HCT116 (cell line): ENCODE data around the gene FBXO31.

Experiments
- CTCF ChIP-seq, 3 experiments: fragments of 200-600 bp in 1 of 3; sonication (generic) in 1 of 3; IDR thresholded peaks in 2 of 3; conservative IDR thresholded peaks in 1 of 3; 2 replicates each; pipeline ENCODE4 v1.5.1; 2012 to 2017; ENCODE audit warnings: low read depth in 2 of 3, low read length in 2 of 3, antibody characterized with exemption in 1 of 3, borderline replicate concordance in 1 of 3, control low read depth in 1 of 3, mild to moderate bottlenecking in 1 of 3, mixed read lengths in 1 of 3, mixed run types in 1 of 3, moderate library complexity in 1 of 3; ENCODE audit not compliant: insufficient read depth in 1 of 3
- EZH2 ChIP-seq: fragments of 200-600 bp; sonication (generic); IDR thresholded peaks from 2 replicates; pipeline ENCODE4 v1.6.1; 2017; ENCODE audit warnings: antibody characterized with exemption, mixed run types
- EZH2phosphoT487 ChIP-seq: fragments of 200-600 bp; IDR thresholded peaks from 2 replicates; pipeline ENCODE4 v1.6.1; 2018; ENCODE audit warnings: antibody characterized with exemption, borderline replicate concordance
- JUND ChIP-seq: IDR thresholded peaks from 2 replicates; pipeline ENCODE4 v1.6.1; 2012
- MAX ChIP-seq: IDR thresholded peaks from 2 replicates; pipeline ENCODE4 v1.6.1; 2012
- POLR2AphosphoS5 ChIP-seq: IDR thresholded peaks from 2 replicates; pipeline ENCODE4 v1.6.1; 2011; ENCODE audit warnings: mild to moderate bottlenecking, low read depth, low read length, moderate library complexity
- REST ChIP-seq: IDR thresholded peaks from 2 replicates; pipeline ENCODE4 v1.6.1; 2012; ENCODE audit warnings: low read depth
- SIN3A ChIP-seq: IDR thresholded peaks from 2 replicates; pipeline ENCODE4 v1.6.1; 2012; ENCODE audit warnings: low read depth
- SP1 ChIP-seq: IDR thresholded peaks from 2 replicates; pipeline ENCODE4 v1.6.1; 2012; ENCODE audit warnings: low read depth
- SRF ChIP-seq: IDR thresholded peaks from 2 replicates; pipeline ENCODE4 v1.6.1; 2012; ENCODE audit warnings: low read depth
- YY1 ChIP-seq: IDR thresholded peaks from 2 replicates; pipeline ENCODE4 v1.6.1; 2011; ENCODE audit warnings: low read length, low read depth, moderate library complexity, mild to moderate bottlenecking; ENCODE audit not compliant: insufficient replicate concordance; ENCODE audit errors: extremely low read depth
- ZFX ChIP-seq: fragments of 450-650 bp; IDR thresholded peaks from 2 replicates; pipeline ENCODE4 v1.6.1; 2017
- ZNF274 ChIP-seq: fragments of 200-500 bp; sonication (Bioruptor generic); IDR thresholded peaks from 2 replicates; pipeline ENCODE4 v1.6.1; 2014; ENCODE audit warnings: mild to moderate bottlenecking, low read depth, low read length, inconsistent platforms

GRCh38 chr16:87339086-87339723 is 44.4 kb downstream of the FBXO31 start:
- TF ChIP-seq REST (no peak), YY1 (no peak), CTCF (IDR thresholded peaks at IDR 0.05 in 2 of 3, conservative IDR thresholded peaks at IDR 0.05 in 1 of 3; ENCODE audit: borderline replicate concordance in 1 of 3, insufficient read depth in 1 of 3, low read depth in 2 of 3, low read length in 2 of 3) (no peak), SP1 (no peak), MAX (no peak), POLR2AphosphoS5 (no peak), EZH2 (no peak), EZH2phosphoT487 (no peak), JUND (no peak), SIN3A (no peak), SRF (no peak), ZNF274 (no peak), ZFX (no peak)
